NCI-H345 treated with DMSO at 0.1 percent for 48 hours (cell line): Measurements from ENCODE around the gene CHST9.
"Not testable (repeated sequence)": the region's sequence is repeated elsewhere in the genome, so short reads cannot be mapped to it uniquely, and the experiment has no call there.

ENCODE experiments used
- DNase-seq: peaks from one replicate; lab custom pipeline; 2025; ENCODE audit not compliant: unreplicated experiment; lab: John Stamatoyannopoulos, UW

CHST9 gene

DNA sequence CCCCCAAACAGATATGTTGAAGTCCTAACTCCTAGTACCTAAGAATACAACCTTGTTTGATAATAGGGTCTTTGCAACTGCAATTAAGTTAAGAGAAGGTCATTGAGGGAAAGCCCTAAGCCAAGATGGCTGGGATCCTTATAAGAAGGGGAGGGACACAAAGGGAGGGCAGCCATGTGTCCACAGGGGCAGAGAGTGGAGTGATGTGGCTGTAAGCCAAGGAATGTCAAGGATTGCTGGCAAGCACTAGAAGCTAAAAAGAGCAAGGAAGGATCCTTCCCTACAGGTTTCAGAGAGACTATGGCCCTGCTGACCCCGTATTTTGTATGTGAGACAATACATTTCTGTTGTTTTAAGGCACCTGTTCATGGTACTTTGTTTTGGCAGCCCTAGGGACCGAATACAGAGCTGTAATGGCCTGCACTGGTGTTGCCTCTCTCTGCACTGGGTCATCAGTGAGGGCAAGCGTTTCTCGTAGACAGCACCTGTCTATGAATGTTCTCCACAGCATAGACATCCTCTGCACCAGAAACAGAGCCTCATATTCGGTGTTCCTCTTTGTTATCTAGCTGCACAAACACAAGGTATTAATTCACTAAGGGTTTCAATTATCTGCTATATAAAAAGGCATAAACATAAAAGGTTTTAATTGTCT is 244.2 kb downstream of the CHST9 start:
- no peak for DNase-seq

GRCh38 chr18:26931659-26932058 is 253.4 kb downstream of the CHST9 start:
- DNase-seq = no peak

- DNase-seq = no peak
Observed at GRCh38 chr18:26930630-26931029, 254.5 kb downstream of the CHST9 start.

DNA sequence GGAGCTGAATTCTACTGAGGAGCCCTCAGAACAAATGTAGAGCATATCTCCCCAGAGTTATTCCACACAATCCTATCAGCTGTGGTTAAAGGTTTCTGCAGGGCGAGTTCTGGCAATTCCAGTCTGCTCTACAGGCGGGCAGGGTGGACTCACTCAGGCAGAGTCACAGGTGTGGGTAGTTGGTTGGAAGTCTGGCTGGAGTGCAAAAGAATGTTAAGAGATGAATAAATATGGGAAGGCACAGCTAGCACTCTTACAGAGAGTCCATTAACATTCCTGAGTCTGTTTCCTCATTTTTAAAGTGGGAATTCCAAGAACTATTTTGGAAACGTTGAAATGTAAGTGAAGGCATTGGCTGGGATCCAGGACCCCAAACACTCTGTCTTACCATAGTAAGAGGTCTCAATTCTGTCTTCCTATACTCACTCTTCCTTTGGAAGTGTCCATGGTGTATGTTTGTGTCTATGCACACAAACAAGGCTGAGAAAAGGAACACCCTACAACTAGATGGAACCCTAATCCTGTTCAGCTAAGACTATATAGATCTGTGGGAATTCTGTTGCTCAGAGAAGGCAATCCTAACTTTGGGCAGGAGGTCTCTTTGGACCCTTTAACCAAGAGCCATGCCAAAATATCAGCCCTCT is 256.3 kb downstream of the CHST9 start:
- DNase-seq = no peak

DNA sequence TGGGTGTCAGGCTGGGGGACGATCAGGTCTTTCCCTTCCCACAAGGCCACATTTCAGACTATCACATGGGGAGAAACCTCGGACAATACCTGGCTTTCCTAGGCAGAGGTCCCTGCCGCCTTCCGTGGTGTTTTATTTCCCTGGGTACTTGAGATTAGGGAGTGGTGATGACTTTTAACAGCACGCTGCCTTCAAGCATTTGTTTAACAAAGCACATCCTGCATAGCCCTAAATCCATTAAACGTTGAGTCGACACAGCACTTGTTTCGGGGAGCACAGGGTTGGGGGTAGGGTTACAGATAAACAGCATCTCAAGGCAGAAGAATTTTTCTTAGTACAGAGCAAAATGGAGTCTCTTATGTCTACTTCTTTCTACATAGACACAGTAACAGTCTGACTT is 257.3 kb downstream of the CHST9 start:
- not testable (repeated sequence) for DNase-seq

DNA sequence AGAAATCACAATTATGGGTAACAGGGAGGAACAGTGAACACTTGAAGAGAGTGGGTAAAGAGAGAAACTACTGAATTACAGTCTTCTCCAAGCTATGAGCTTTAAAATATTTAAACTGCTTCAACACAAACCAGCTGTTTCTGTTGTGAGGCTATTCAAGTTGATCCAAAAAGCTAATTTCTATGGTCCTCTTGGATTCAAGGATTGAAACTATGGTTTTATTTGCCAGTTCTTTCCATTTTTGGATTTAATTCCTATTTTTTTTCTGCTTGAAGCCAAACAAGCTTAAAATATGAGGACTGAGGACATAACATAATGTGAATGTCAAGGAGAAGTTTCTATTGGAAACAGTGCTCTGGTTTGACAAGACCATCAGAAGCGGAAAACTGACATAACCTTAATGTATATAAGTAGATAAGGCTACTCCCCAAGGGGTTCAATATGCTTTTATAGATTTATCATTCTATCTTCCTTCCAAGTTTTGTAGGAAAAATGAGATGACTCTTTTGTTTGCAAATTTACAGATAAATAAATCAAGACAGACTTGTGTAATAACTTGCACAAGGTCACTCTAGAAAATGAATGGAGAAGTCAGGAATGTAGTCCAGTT is 258.9 kb downstream of the CHST9 start:
- no peak for DNase-seq

DNA sequence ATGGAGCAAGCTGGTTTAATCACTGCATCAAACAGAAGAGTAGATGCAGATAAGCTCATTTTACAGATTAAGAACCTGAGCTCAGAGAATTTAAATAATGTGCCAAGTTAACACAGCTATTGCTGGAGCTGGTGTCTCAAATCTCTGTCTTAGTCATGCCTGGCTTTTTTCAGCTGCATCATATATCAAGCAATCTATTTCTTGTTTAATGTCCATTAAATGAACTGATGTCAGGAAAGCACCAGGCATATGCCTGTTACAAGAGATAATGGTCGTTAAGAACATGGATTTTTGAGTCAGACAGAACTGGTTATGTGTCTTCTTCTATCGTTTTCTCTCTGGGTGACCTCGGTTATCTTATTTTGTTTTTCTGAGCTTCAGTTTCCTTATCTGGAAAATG is 259.8 kb downstream of the CHST9 start:
- no peak for DNase-seq

DNA sequence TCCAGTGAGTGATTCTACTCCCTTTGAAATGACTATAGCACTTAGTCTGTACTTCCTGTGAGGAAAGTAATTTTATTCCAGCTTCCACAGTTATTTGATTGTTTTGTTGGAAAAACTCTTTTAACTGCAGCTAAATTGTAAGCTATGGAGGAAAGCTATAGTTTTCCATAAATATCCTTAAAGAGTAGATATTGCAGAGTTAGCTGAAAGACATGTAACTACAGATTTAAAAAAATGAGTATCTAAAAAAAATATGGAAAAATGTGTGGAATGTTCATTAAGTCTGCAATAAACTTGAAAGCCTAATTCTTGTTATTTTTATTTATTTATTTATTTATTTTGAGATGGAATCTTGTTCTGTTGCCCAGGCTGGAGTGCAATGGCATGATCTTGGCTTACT is 262.8 kb downstream of the CHST9 start:
- DNase-seq = no peak

DNA sequence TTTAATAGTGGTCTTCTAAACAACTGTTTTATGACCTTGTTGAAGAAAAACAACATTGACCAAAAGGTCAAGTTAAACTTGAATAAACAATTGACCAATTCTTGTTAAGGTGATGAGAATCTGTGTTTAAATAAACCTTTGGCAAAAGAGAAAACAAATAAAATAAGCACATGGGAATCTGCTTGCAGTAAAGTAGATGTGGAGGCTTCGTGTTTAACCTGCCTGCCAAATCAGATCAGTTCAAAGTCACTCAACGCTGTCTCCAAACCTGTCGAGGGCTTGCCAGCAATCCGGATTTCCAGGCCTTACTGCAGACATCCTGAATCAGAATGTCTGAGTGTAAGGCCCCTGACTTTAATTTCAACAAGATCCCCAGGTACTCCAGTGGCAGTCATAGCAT is 264.5 kb downstream of the CHST9 start:
- no peak for DNase-seq

DNA sequence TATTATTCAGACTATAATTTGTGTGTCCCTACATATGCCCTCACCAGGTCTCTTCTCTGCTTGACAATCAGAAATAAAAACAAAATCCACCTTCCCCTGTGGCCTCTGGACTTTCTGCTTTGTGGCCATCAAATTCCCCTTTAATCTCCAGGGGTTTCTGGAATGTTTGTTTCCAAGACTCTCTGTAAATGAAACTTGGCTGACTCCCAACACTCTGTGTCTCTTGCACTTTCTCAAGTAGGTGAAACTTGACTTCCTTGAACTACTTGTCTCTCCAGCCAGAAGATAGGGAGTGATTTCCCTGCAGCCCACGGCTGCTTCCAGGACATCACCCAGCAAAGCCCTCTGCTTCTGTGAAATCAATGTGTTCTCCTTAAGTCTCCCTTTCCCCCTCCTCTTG is 265.5 kb downstream of the CHST9 start:
- no peak for DNase-seq

DNA sequence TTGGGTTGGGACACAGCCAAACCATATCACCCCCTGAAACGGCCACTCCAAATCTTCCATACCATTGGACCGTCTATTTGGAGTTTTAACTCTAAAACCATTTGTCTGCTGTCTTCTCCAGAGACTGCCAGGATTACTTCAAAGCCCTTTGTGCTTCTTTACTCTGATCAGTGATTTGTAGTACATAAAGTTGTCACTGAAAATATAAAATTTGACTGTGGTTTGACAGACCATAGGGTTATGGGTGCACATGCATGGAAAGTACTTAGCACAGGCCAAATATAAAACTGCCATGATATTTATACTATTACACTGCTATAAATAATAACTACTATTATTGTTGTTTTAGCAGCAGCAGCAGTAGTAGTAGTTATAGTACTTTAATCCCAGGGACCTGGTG is 265.9 kb downstream of the CHST9 start:
- no peak for DNase-seq

DNA sequence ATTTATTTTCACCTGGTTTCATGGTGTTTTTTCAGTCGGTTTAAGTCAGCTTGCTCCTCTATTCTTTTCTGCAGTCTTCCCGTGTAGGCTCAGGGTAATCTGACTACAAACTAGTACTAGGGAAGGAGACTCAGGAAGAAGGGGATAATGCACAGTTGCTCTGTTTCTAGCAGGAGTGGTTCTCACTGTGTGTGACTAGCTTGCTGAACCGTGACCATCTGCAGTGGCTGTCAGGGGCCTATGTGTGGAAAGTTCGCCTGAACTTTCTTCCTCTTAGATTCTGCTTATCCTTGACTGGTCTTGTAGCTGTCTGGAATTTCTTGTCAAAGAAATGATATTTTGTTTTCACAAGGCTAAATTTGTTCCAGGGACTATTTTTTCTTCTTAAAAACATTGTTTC is 273.3 kb downstream of the CHST9 start:
- no peak for DNase-seq

GRCh38 chr18:26909599-26910290 is 275.4 kb downstream of the CHST9 start:
- no peak for DNase-seq

GRCh38 chr18:26908906-26909305 is 276.2 kb downstream of the CHST9 start:
- DNase-seq = no peak

GRCh38 chr18:26902291-26902690 is 282.8 kb downstream of the CHST9 start:
- DNase-seq = no peak

GRCh38 chr18:26901020-26901419 is 284.1 kb downstream of the CHST9 start:
- DNase-seq = no peak

DNA sequence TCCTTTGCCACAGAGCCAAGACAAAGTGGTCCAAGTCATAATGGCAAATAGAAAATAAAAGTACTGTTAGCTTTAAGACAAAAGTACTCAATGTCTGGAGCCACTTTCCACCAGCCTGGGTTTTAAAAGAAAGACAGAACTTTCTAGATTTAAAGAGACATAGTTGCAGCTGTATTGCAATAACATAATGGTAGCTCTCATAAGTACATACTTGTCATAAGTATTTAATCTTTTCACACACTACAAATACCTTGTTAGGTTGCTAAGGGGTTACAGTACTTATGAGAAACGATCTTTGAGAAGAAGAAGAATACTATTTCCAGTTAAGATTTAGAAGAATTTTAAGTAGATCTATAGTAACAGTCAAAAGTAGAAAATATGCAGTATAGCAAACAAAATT is 290.7 kb downstream of the CHST9 start:
- no peak for DNase-seq

DNA sequence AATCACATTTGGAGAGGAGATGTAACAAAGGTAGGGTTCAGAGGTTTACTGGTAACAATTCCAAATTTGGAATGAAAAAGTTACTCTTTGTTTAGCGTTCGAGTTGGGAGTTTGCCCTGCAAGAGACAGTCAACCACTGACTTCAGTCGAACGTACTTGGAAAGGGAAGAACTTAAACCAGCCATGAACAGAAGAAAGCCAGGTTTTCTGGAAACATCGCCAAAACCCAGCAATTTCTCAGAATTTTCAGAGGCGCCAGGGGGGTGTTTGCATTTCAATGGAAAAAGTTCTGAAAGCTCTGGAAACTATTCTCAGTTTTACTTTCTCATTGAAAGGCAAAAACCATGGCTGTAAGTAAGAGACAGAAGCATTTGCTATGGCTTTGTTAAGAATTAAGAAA is 291.1 kb downstream of the CHST9 start:
- DNase-seq = no peak

GRCh38 chr18:26888259-26888658 is 296.8 kb downstream of the CHST9 start:
- no peak for DNase-seq

DNA sequence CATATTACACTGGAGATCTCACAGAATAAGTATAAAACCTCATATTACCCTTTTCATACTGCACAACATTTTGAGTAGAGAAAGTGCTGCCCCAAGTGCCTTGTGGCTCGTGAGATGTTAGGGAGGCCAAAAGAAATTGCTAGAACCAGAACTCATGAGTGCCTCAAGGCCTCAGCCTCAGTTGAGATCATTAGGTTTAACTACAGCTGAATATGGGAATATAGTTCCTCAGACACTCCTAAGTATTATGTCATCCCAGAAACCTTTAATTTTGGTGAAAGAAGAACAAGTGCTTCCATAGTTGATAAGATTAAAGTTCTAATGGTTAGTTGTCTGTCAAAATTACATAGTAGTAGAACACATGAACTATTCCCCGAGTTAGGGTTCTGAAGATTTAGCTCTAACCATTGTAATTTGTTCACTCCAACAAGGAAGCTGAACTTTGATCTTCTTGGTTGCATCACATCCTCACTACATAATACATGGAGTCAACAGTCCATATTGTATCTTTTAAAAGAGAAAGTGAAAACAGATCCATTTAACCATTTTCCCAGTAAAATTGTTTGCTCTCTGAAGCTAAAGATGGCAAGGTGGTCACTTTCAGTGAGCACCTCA is 310.0 kb downstream of the CHST9 start:
- DNase-seq = no peak

DNA sequence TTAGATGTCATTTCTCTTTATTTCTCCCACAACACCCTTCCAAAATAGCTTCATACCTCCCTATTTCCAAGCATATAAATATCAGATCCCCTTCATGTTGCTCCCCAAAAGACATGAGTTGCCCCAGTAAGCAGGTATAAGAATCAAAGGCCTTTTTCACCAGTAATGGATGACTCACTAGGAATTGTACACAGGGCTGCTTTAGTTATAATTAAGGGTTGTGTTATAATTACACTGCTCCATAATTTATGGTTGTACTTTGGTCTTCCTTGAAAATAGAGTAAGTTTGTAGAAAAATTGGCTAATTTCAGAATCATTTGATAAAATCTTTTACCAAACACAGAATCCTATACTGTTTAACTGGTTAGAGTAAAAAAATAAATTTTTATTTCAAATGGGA is 310.8 kb downstream of the CHST9 start:
- DNase-seq = no peak

DNA sequence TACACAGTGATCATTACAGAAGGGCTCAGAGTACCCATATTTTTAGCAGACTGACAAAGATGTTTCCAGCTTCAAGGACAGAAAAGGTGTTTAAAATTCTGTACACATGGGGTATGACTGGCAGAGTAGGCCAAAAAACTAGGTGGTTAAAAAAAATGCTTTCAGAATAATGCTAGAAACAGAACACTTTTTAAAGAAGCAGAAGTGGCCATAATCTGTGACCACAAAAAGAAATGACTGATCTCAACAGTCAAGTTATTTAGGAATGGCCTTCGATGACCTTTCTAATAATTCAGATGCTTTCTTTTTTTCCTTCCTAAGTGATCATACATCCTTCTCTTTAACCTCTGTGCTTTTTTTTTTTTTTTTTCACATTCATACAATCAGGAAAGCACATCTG is 315.5 kb downstream of the CHST9 start:
- no peak for DNase-seq
